Naive thymus-derived CD4-positive, alpha-beta T cell (primary cell): ENCODE data around the gene CHRNE. TPM values are rescaled to one million over a fixed set of nuclear protein-coding genes. Genes with fewer than 3 reads are reported as not detected.
A peak's percentile ranks its signal among the peaks of the same experiment; 100 is the strongest.

ENCODE experiments used
- ATAC-seq: fragments of 150-1000 bp; cut with Tn5 transposase; 2 replicates; pipeline ENCODE4 v1.10.0; 2021; ENCODE audit warnings: mild to moderate bottlenecking, moderate library complexity
- CTCF ChIA-PET: fragments of 350-600 bp; sonication (Branson Sonifier 250); formaldehyde crosslinking; loops from one replicate; lab custom pipeline; 2021; ENCODE audit warnings: antibody characterized with exemption; lab: Charles Lee
- POLR2A ChIA-PET: fragments of 350-600 bp; sonication (Branson Sonifier 250); formaldehyde crosslinking; loops from one replicate; lab custom pipeline; 2021; ENCODE audit warnings: antibody characterized with exemption, inconsistent platforms; lab: Charles Lee
- DNase-seq, 9 donors: peaks; one replicate each; pipeline versions ENCODE4 v3.0.0 to v3.0.0-alpha.2; 2020 to 2022; ENCODE audit warnings: mixed read lengths in 1 of 9
- H3K27ac ChIP-seq: one replicate; pipeline ENCODE4 v1.7.0; 2013; ENCODE audit warnings: mild to moderate bottlenecking, low read depth, low read length, moderate library complexity
- H3K27me3 ChIP-seq, 2 donors: one replicate each; pipeline ENCODE4 v1.7.0; 2013; ENCODE audit warnings: low read length in 2 of 2, mild to moderate bottlenecking in 2 of 2, moderate library complexity in 2 of 2; ENCODE audit not compliant: control insufficient read depth in 2 of 2, insufficient read depth in 2 of 2
- H3K36me3 ChIP-seq, 3 experiments: 1 replicate in 2 of 3; 2 replicates in 1 of 3; pipeline ENCODE4 v1.7.0; 2013; ENCODE audit warnings: low read length in 3 of 3, mild to moderate bottlenecking in 3 of 3, moderate library complexity in 1 of 3; ENCODE audit not compliant: insufficient read depth in 3 of 3, control insufficient read depth in 2 of 3
- H3K4me1 ChIP-seq, 2 donors: one replicate each; pipeline ENCODE4 v1.7.0; 2013; ENCODE audit warnings: low read length in 2 of 2, mild to moderate bottlenecking in 2 of 2, moderate library complexity in 1 of 2; ENCODE audit not compliant: control insufficient read depth in 2 of 2, insufficient read depth in 2 of 2
- H3K4me3 ChIP-seq: 2 replicates; pipeline ENCODE4 v1.7.0; 2013; ENCODE audit warnings: mild to moderate bottlenecking, low read length
- H3K9me3 ChIP-seq, 3 experiments: 1 replicate in 2 of 3; 2 replicates in 1 of 3; pipeline ENCODE4 v1.7.0; 2013; ENCODE audit warnings: low read length in 3 of 3; ENCODE audit not compliant: control insufficient read depth in 2 of 3
- H3K27ac Mint-ChIP-seq, 9 donors: one replicate each; pipeline ENCODE4 v1.8.0; 2020 to 2022; ENCODE audit warnings: mixed read lengths in 9 of 9, mild to moderate bottlenecking in 8 of 9, moderate library complexity in 5 of 9, inconsistent platforms in 2 of 9
- H3K27me3 Mint-ChIP-seq, 5 donors: one replicate each; pipeline ENCODE4 v1.8.0; 2021 to 2022; ENCODE audit warnings: mixed read lengths in 5 of 5, mild to moderate bottlenecking in 1 of 5
- H3K36me3 Mint-ChIP-seq, 5 donors: one replicate each; pipeline ENCODE4 v1.8.0; 2020 to 2022; ENCODE audit warnings: mixed read lengths in 5 of 5, mild to moderate bottlenecking in 3 of 5, inconsistent platforms in 1 of 5
- H3K4me1 Mint-ChIP-seq, 7 donors: one replicate each; pipeline ENCODE4 v1.8.0; 2020 to 2022; ENCODE audit warnings: mixed read lengths in 7 of 7, mild to moderate bottlenecking in 3 of 7, inconsistent platforms in 1 of 7
- H3K4me3 Mint-ChIP-seq, 10 donors: one replicate each; pipeline ENCODE4 v1.8.0; 2020 to 2022; ENCODE audit warnings: mild to moderate bottlenecking in 10 of 10, mixed read lengths in 10 of 10, moderate library complexity in 6 of 10, inconsistent platforms in 2 of 10
- H3K9me3 Mint-ChIP-seq, 11 donors: one replicate each; pipeline ENCODE4 v1.8.0; 2020 to 2022; ENCODE audit warnings: mixed read lengths in 11 of 11, mild to moderate bottlenecking in 4 of 11, inconsistent platforms in 1 of 11, moderate library complexity in 1 of 11
- intact Hi-C, 2 donors: fragments of 100-400 bp; cut with micrococcal nuclease; formaldehyde crosslinking; loops; one replicate each; pipeline ENCODE4 v1.15.1; 2023
- polyA plus RNA-seq, 2 donors: library from polyadenylated mRNA; unstranded; fragments of 300-500 nt; fragmentation: Illumina TruSeq; gene quantifications; one replicate each; pipeline ENCODE4 v1.2.3, GENCODE V29; 2021
- total RNA-seq, 6 experiments: library from RNA in 5 of 6; stranded (reverse) in 5 of 6; gene quantifications; 1 replicate in 5 of 6; 2 replicates in 1 of 6; pipeline ENCODE4 v1.2.3 and lab custom pipeline; 2021 to 2026

The CHRNE gene
- total and polyA plus RNA-seq, 7 experiments from 2014 or later, result 0.24 to 6.5 (median 0.77) TPM; not detected in 1

DNA sequence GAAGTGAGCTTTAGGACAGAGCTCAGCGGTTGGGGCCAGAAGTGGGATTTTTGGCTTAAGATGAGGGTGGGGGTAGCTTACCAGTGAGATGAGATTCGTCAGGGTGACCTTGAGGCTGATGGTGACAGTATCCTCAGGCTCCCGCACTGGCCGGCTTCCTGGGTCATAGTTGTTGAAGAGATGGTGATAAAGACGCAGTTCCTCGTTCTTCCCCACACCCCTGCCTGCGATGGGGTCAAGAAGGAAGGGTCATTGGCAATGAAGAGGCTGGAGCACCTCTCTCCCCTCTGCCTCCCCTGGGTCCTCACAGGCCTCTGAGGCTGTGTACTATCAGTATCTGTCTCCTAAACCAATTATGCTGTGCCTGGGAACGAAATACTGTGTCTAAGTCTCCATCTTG is 358 bp downstream of the CHRNE start:
- peaks cover 29 to 38% of the 10 kb centered on the region in 2 donors for H3K4me1 ChIP-seq
- no peak overlapping the region for H3K27ac ChIP-seq
- peak overlapping the region; percentile 29 for H3K4me3 ChIP-seq
- ChIA-PET CTCF (interaction anchor here (0.6 to 1.3 kb wide), 3 partner anchors 67 to 335 kb away, joined by 3 to 4 read pairs (median 4); partner anchors contain the start of gene INCA1), POLR2A (interaction anchor here (1.5 to 5.9 kb wide), 2 partner anchors 37 to 65 kb away, joined by 6 to 25 read pairs; partner anchors contain the start of genes RNF167, SLC25A11 and SPAG7)
- peak overlapping the region in 9 of 10 donors; percentile 5 to 84 (median 69) for H3K4me3 Mint-ChIP-seq
- H3K9me3 ChIP-seq, result no peaks in the 10 kb centered on the region
- peaks cover 0 to 3% (median 0%) of the 10 kb centered on the region in 11 donors for H3K9me3 Mint-ChIP-seq
- H3K4me1 Mint-ChIP-seq, result peaks cover 14 to 48% (median 37%) of the 10 kb centered on the region in 7 donors
- no peaks in the 10 kb centered on the region for H3K36me3 ChIP-seq
- H3K27me3 ChIP-seq, result no peaks in the 10 kb centered on the region
- H3K36me3 Mint-ChIP-seq, result no peaks in the 10 kb centered on the region
- intact Hi-C loops, result loop anchor here in 1 of 2 donors (5.0 kb wide), 2 partner anchors 115 to 335 kb away; partner anchors contain the start of genes GLTPD2 and VMO1
- peaks cover 0 to 20% (median 0%) of the 10 kb centered on the region in 5 donors for H3K27me3 Mint-ChIP-seq
- ATAC-seq, result no peak
- H3K27ac Mint-ChIP-seq, result peak overlapping the region in 7 of 9 donors; percentile 60 to 98 (median 74)
- no peak for DNase-seq

DNA sequence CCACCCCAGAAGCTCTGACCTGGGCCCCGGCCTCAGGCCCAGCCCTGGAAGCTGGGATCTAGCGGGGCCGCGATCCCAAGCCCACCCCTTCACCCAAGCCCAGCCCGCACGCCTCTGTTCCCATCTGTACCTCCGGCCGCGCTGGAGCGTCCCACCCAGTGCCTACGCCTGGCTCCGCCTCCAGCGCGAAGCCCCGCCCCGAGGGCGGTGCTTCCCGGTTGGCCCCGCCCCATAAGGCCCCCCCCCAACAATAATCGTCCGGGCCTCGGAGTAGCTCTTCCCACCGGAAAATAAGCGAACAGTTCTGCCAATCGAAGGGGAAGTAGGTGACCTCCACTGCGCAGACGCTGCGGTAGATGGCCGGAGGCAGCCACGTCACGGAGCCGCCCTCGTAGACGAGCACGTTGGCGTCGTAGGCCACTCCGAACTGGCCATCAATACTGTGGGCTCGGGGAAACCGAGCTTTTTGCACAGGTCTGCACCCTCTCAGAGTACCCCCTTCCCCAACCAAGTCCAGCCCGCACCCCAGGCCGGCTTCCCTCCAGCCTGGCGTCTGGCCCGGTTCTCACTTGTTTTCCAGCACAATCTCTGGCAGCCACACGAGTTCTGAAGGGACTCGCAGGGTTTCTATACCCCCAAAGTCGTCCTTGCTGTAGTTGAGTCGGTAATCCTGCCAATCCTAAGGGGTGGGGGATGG is 1.1 kb downstream of the CHRNE start:
- peak; percentile 28 for ATAC-seq
- Histone ChIP-seq H3K9me3 (no peaks in the 10 kb centered on the region), H3K27me3 (no peaks in the 10 kb centered on the region), H3K4me3 (no peak overlapping the region), H3K36me3 (peaks cover 0 to 3% (median 0%) of the 10 kb centered on the region in 3 experiments), H3K27ac (peak overlapping the region; percentile 78), H3K4me1 (peaks cover 29 to 38% of the 10 kb centered on the region in 2 donors)
- peaks cover 14 to 45% (median 37%) of the 10 kb centered on the region in 7 donors for H3K4me1 Mint-ChIP-seq
- peak overlapping the region in 5 of 9 donors; percentile 68 to 98 (median 88) for H3K27ac Mint-ChIP-seq
- peak overlapping the region in 8 of 10 donors; percentile 69 to 95 (median 86) for H3K4me3 Mint-ChIP-seq
- CTCF ChIA-PET, result interaction anchor here (0.6 kb wide), 1 partner anchor 335 kb away, joined by 3 read pairs; no protein-coding TSS in a partner anchor
- DNase-seq, result peak in 4 of 9 donors; percentile 18 to 52 (median 34)
- peaks cover 0 to 3% (median 0%) of the 10 kb centered on the region in 11 donors for H3K9me3 Mint-ChIP-seq
- H3K36me3 Mint-ChIP-seq, result peaks cover 0 to 2% (median 0%) of the 10 kb centered on the region in 5 donors
- POLR2A ChIA-PET, result interaction anchor here (1.5 to 5.9 kb wide), 2 partner anchors 38 to 66 kb away, joined by 6 to 25 read pairs; partner anchors contain the start of genes RNF167, SLC25A11 and SPAG7
- H3K27me3 Mint-ChIP-seq, result peaks cover 0 to 18% (median 0%) of the 10 kb centered on the region in 5 donors
- intact Hi-C loops, result loop anchor here in 1 of 2 donors (5.0 kb wide), 2 partner anchors 114 to 334 kb away; partner anchors contain the start of genes GLTPD2 and VMO1

DNA sequence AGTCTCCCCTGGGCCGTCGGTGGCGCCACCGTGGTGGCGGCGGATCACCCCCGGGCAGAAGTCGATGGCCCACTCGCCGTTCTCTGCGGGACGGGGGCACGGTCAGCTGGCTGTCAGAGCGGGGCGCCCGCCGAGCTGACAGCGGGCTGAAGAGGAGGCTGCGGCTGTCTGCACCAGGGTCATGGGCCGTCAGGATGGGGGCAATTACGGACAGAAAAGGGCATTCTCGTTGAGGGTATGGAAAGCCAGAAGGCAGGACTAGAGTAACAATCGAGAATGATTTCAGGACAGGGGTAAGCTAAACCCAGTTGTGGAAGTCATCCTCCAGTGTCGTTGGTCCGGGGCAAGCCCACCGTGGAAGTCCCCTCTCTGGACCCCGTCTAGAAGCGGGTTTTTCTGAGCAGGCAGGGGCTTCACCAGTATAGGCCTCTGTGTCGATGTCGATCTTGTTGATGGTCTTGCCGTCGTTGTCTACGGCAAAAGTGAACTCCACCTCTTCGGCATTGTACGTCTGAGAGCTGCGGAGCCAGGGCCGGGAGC is 1.7 kb downstream of the CHRNE start:
- CTCF ChIA-PET, result interaction anchor here (1.4 kb wide), 1 partner anchor 8 kb away, joined by 7 read pairs; no protein-coding TSS in a partner anchor

DNA sequence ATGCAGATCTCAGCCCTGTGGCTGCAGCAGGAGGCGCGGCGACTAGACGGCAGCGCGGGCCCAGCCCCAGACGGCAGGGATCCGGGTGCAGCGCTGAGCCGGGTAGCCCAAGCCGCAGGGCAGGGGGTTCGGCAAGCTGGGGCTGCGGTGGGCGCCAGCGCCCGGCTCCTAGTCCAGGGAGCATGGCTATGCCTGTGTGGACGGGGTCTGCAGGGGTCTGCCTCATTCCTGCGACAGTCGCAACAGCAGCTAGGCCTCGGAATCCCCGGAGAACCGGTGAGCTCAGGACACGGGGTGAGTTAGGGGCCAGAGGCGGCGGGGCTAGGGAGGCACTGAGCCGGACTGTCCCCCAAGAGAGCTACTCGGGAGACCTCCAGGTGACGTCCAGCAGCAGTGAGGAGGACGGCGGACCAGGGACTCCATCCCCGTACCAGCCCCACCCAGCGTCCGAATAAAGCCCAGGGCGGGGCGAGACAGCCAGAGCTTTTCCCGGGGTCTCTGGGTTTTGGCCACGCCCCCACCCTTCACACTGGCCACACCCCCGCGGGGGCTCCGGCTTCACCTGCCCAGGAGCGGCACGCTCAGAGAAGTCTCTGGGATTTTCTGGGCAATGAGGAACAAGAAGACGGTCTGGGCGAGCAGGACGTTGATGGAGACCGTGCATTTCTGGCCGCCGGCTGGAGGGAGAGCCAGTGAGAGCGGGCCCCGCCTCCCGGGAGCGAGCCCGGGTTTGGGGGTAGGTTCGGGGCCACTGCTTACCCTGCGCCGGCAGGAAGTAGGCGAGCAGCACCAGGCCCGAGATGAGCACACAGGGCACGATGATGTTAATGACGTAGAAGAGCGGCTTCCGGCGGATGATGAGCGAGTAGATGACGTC is 2.4 kb downstream of the CHRNE start:
- Mint-ChIP-seq H3K9me3 (peaks cover 0 to 3% (median 0%) of the 10 kb centered on the region in 11 donors), H3K36me3 (peaks cover 0 to 6% (median 0%) of the 10 kb centered on the region in 5 donors), H3K27ac (peak overlapping the region; percentile 42 to 99 (median 92)), H3K27me3 (peaks cover 0 to 13% (median 0%) of the 10 kb centered on the region in 5 donors), H3K4me3 (peak overlapping the region; percentile 88 to 95 (median 92)), H3K4me1 (peaks cover 14 to 45% (median 37%) of the 10 kb centered on the region in 7 donors)
- H3K4me3 ChIP-seq, result peak overlapping the region; percentile 76
- H3K9me3 ChIP-seq, result no peaks in the 10 kb centered on the region
- intact Hi-C loops, result loop anchor here in 1 of 2 donors (5.0 kb wide), 2 partner anchors 113 to 333 kb away; partner anchors contain the start of genes GLTPD2 and VMO1
- no peaks in the 10 kb centered on the region for H3K27me3 ChIP-seq
- peak overlapping the region; percentile 78 for H3K27ac ChIP-seq
- H3K36me3 ChIP-seq, result peaks cover 0 to 17% (median 0%) of the 10 kb centered on the region in 3 experiments
- peak; percentile 43 to 88 (median 76) for DNase-seq
- CTCF ChIA-PET, result interaction anchor here (0.6 to 1.4 kb wide), 5 partner anchors 9 to 660 kb away, joined by 3 to 7 read pairs (median 4); no protein-coding TSS in a partner anchor
- peak; percentile 44 for ATAC-seq
- peaks cover 29 to 38% of the 10 kb centered on the region in 2 donors for H3K4me1 ChIP-seq
- POLR2A ChIA-PET, result interaction anchor here (0.8 to 5.9 kb wide), 7 partner anchors 8 to 130 kb away, joined by 3 to 25 read pairs (median 12); partner anchors contain the start of genes CAMTA2, PFN1, RNF167 and SLC25A11

More for the DNA sequence above, 1.7 kb downstream of the CHRNE start:
- peaks cover 0 to 3% (median 0%) of the 10 kb centered on the region in 11 donors for H3K9me3 Mint-ChIP-seq
- peak overlapping the region; percentile 78 for H3K27ac ChIP-seq
- ATAC-seq (no peak), DNase-seq (peak in 1 of 9 donors; percentile 47)
- intact Hi-C loops, result loop anchor here in 1 of 2 donors (5.0 kb wide), 2 partner anchors 114 to 334 kb away; partner anchors contain the start of genes GLTPD2 and VMO1
- H3K27me3 ChIP-seq, result no peaks in the 10 kb centered on the region
- peaks cover 14 to 45% (median 37%) of the 10 kb centered on the region in 7 donors for H3K4me1 Mint-ChIP-seq
- peaks cover 0 to 2% (median 0%) of the 10 kb centered on the region in 5 donors for H3K36me3 Mint-ChIP-seq
- H3K27me3 Mint-ChIP-seq, result peaks cover 0 to 16% (median 0%) of the 10 kb centered on the region in 5 donors
- H3K4me3 Mint-ChIP-seq, result peak overlapping the region; percentile 69 to 95 (median 87)
- peaks cover 0 to 9% (median 0%) of the 10 kb centered on the region in 3 experiments for H3K36me3 ChIP-seq
- H3K4me1 ChIP-seq, result peaks cover 29 to 38% of the 10 kb centered on the region in 2 donors
- no peaks in the 10 kb centered on the region for H3K9me3 ChIP-seq
- H3K4me3 ChIP-seq, result no peak overlapping the region
- POLR2A ChIA-PET, result interaction anchor here (1.0 to 5.9 kb wide), 3 partner anchors 39 to 47 kb away, joined by 5 to 25 read pairs (median 12); partner anchors contain the start of genes PFN1, RNF167 and SLC25A11
- peak overlapping the region; percentile 42 to 99 (median 87) for H3K27ac Mint-ChIP-seq
